GM12873 (cell line): ENCODE data around the gene ANKRD34A.

ENCODE experiments used
- TF ChIP-seq, protein P1 (sequence below): IDR thresholded peaks from 2 replicates; pipeline ENCODE4 v1.5.1; 2012; ENCODE audit warnings: low read depth, mild to moderate bottlenecking, moderate library complexity, low read length, control low read depth; ENCODE audit not compliant: insufficient read depth; ENCODE audit errors: missing control alignments

Gene ANKRD34A

DNA sequence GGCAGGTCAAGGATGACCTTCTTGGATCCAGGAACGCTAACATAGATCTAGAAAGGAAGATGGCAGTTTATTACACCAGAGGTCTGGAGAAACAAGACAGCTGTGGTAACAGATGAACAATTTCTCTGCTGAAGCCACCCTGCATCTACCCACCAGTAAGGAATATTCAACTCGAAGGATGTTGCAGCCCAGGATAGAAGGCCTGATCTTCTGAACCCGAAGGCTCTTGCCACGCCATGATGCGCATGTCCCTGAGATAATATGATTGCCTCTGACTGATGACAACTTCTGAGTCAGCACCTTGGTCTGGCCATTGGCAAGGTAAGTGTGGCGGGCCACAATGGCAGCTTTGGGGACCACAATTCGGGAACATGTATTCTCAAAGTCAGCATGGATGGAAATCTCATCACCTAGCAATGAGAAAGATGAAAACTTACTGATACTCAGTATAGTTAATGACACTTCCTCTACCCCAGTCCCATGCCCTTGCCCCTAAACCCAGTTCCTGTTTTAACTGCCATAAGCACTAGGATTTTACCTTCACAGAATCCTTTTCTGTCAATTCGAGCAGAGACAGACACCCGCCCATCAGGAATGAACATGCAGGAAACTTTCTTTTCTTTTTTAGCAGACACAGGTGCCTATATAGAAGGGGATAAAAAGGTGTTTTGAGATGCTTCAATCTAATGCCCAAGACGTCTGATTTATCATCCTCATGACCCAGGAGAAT lies 30.2 kb upstream of the ANKRD34A start:
- TF ChIP-seq, protein P1, sequence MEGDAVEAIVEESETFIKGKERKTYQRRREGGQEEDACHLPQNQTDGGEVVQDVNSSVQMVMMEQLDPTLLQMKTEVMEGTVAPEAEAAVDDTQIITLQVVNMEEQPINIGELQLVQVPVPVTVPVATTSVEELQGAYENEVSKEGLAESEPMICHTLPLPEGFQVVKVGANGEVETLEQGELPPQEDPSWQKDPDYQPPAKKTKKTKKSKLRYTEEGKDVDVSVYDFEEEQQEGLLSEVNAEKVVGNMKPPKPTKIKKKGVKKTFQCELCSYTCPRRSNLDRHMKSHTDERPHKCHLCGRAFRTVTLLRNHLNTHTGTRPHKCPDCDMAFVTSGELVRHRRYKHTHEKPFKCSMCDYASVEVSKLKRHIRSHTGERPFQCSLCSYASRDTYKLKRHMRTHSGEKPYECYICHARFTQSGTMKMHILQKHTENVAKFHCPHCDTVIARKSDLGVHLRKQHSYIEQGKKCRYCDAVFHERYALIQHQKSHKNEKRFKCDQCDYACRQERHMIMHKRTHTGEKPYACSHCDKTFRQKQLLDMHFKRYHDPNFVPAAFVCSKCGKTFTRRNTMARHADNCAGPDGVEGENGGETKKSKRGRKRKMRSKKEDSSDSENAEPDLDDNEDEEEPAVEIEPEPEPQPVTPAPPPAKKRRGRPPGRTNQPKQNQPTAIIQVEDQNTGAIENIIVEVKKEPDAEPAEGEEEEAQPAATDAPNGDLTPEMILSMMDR = no peak

DNA sequence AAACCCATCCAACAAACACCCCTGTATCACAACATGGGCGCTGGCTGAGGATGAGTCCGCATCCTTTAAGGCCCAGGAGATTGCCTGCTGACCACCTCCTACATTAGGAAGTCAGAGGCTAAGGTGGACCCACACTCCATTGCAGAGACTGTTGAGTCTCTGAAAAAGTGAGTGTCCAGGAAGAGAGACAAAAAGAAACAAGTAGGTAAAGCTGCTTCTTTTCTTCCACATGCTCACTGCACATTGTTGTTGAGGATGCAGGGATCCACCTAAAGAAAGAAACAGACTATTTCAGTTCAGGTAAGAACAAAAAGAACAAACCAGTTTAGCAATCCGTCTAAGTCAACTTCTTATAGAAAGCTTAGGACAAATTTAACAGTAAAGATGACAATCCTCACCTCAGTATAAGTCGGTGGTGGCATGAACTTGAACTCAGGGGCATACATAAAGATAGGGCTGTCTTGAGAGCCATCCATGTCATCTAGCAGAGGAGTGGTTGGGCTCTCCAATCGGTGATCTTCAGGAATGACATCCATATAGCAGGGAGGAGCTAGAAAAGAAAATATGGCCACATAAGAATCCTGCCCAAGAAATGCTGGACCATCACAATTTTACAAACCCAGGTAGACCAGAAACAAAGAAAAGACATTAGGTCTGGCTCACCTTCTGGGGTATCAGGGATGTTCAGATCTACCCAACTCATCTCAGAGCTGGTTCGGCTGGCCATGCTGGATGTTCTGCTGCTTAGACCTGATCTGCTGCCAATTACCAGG lies 29.4 kb upstream of the ANKRD34A start:
- TF ChIP-seq, protein P1 = no peak

DNA sequence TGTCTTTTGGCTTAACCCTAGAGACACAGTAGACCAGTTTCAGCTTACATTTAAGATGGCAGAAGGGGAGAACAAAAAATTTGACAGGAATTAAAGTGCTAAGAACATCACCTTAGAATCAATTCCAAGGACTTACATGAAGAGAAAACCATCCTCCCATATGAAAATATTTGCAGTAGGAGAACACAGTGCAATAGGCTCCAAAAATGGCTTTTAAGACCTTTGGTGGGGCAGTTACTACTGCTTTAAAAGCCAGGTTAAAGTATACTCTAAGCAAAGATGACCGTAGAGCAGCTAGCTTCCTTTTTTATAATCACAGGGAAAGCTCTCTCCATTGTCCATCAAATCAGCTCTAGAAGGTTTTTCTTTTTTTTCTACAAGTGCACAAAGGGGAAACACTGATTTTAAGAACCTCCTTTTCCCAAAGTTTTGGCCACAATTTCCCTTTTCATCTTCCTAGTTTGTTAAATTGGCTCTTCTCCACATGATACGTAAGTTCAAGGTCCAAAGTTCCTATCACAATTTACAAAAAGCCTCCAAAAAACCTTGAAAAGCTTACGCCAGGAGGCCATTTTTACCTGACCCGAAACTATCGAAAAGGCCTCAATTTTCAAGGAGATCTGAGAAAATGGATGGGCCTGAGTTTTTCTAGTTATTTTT lies 28.7 kb upstream of the ANKRD34A start:
- TF ChIP-seq, protein P1 = no peak

DNA sequence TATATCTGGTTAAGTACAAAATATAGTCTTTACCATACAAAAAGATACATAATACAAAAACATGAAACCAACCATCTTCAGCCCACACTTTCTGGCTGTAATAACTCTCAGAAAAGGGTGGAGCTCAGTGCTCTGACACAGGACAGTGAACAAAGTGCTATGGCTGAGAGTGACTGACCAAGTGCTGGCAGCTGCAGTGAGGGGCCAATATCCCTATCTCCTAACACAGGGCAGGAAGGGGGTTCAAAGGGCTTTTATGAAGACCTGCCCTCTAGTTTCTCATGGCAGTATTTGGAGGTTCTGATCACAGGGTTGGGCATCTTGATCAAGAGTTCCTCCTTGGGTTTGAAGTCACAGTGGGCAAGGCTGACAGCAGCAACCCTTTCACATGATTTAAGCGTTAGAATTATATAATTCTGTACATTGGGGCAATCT lies 28.1 kb upstream of the ANKRD34A start:
- TF ChIP-seq, protein P1 = no peak

DNA sequence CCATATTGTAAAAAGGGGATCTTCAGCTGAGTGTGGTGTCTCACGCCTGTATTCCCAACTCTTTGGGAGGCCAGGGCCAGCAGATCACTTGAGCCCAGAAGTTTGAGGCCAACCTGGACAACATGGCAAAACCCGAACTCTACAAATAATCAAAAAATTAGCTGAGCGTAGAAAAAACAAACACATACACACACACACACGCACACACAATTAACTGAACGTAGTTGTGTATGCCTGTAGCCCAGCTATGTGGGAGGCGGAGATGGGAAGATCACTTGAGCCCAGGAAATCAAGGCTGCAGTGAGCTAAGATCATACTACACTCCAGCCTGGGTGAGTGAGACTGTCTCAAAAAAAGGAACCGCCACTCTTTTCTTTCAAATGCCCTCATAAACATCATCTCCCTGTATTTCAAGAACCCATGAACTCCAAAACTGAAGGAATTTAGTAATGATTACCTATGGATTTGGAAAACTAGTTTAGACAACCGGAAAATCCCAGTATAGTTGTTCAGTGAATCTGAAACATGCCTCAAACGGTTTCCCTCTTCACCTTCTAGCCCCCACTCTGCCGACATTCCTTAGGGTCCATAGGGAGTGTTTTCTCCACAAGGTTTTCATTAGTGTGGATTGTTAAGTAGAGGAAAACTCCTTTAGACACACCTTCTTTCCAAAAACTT lies 27.5 kb upstream of the ANKRD34A start:
- TF ChIP-seq, protein P1 = no peak

DNA sequence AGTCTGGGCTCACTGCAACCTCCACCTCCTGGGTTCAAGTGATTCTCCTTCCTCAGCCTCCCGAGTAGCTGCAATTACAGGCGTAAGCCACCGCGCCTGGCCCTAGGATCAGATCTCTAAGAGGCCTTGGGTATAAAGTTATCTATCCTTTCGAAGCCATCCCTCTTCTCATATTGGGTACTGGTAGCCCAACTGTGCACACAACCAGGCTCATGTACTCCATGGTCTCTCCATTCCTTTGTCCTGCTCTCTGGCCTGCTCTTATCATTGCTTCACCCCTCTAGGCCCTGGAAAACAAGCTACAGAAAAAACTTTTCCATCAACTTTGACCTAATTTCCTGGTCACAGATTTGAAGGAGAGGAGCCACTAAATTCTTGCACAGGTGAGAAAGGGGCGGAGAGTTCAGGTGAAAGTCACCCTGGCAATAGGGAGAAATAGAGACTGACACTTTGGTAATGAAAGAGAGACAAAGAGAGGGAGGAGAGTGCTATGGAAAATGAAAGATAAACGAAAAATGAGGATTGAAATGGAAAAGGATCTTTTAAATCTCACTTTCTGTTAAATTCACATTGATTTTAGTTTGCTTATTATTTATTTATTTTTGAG lies 26.0 kb upstream of the ANKRD34A start:
- TF ChIP-seq, protein P1 = no peak
